Mucosa of rectum (tissue), 2 donors: ENCODE measurements around the gene TXN.

Experiments
- H3K27ac ChIP-seq, 2 donors: one replicate each; pipeline ENCODE4 v1.7.0; 2013; ENCODE audit warnings: inconsistent platforms in 2 of 2, low read depth in 2 of 2, low read length in 2 of 2
- H3K27me3 ChIP-seq, 2 donors: one replicate each; pipeline ENCODE4 v1.7.0; 2013; ENCODE audit warnings: low read length in 2 of 2; ENCODE audit not compliant: control insufficient read depth in 2 of 2, insufficient read depth in 2 of 2
- H3K36me3 ChIP-seq, 2 donors: one replicate each; pipeline ENCODE4 v1.7.0; 2013; ENCODE audit warnings: low read length in 2 of 2; ENCODE audit not compliant: control insufficient read depth in 2 of 2, insufficient read depth in 2 of 2
- H3K4me1 ChIP-seq, 2 donors: one replicate each; pipeline ENCODE4 v1.7.0; 2013; ENCODE audit warnings: low read length in 2 of 2, mild to moderate bottlenecking in 1 of 2; ENCODE audit not compliant: control insufficient read depth in 2 of 2, insufficient read depth in 2 of 2
- H3K4me3 ChIP-seq, 2 donors: one replicate each; pipeline ENCODE4 v1.7.0; 2013; ENCODE audit warnings: low read length in 2 of 2
- H3K9ac ChIP-seq, 2 donors: one replicate each; pipeline ENCODE4 v1.7.0; 2013; ENCODE audit warnings: low read length in 2 of 2, low read depth in 1 of 2, mild to moderate bottlenecking in 1 of 2
- H3K9me3 ChIP-seq, 2 donors: one replicate each; pipeline ENCODE4 v1.7.0; 2013; ENCODE audit warnings: low read length in 2 of 2; ENCODE audit not compliant: control insufficient read depth in 2 of 2
- donor health status: healthy.
- donor health status: Normal muscosa, but diverticular disease.

Gene TXN

GRCh38 chr9:110282739-110283081 is 26.4 kb upstream of the TXN start:
- H3K4me1 ChIP-seq = peaks cover 14% of the 10 kb centered on the region in 2 donors
- H3K9ac ChIP-seq = no peak overlapping the region
- no peaks in the 10 kb centered on the region for H3K36me3 ChIP-seq
- no peaks in the 10 kb centered on the region for H3K9me3 ChIP-seq
- peak overlapping the region; percentile 69 to 75 for H3K27ac ChIP-seq
- H3K4me3 ChIP-seq = no peak overlapping the region
- no peaks in the 10 kb centered on the region for H3K27me3 ChIP-seq

GRCh38 chr9:110282018-110282738 is 25.9 kb upstream of the TXN start:
- Histone ChIP-seq H3K4me3 (no peak overlapping the region), H3K27ac (peak overlapping the region; percentile 69 to 75), H3K36me3 (no peaks in the 10 kb centered on the region), H3K27me3 (no peaks in the 10 kb centered on the region), H3K9ac (no peak overlapping the region), H3K4me1 (peaks cover 14% of the 10 kb centered on the region in 2 donors), H3K9me3 (no peaks in the 10 kb centered on the region)

GRCh38 chr9:110278080-110278707 is 21.9 kb upstream of the TXN start:
- no peaks in the 10 kb centered on the region for H3K36me3 ChIP-seq

GRCh38 chr9:110276781-110277180 is 20.5 kb upstream of the TXN start:
- Histone ChIP-seq H3K4me1 (no peaks in the 10 kb centered on the region), H3K27ac (no peak overlapping the region), H3K9ac (no peak overlapping the region), H3K36me3 (no peaks in the 10 kb centered on the region), H3K4me3 (no peak overlapping the region), H3K27me3 (no peaks in the 10 kb centered on the region), H3K9me3 (no peaks in the 10 kb centered on the region)

More at GRCh38 chr9:110278080-110278707, 21.9 kb upstream of the TXN start:
- Histone ChIP-seq H3K9me3 (no peaks in the 10 kb centered on the region), H3K9ac (no peak overlapping the region), H3K4me3 (no peak overlapping the region), H3K27ac (no peak overlapping the region), H3K27me3 (no peaks in the 10 kb centered on the region), H3K4me1 (peaks cover 4 to 6% of the 10 kb centered on the region in 2 donors)

GRCh38 chr9:110270211-110270995 is 14.1 kb upstream of the TXN start:
- Histone ChIP-seq H3K4me1 (no peaks in the 10 kb centered on the region), H3K36me3 (no peaks in the 10 kb centered on the region), H3K27ac (no peak overlapping the region), H3K9ac (no peak overlapping the region), H3K4me3 (no peak overlapping the region), H3K9me3 (no peaks in the 10 kb centered on the region), H3K27me3 (no peaks in the 10 kb centered on the region)

GRCh38 chr9:110266795-110267194 is 10.5 kb upstream of the TXN start:
- Histone ChIP-seq H3K4me3 (no peak overlapping the region), H3K27me3 (no peaks in the 10 kb centered on the region), H3K36me3 (no peaks in the 10 kb centered on the region), H3K27ac (no peak overlapping the region), H3K4me1 (no peaks in the 10 kb centered on the region), H3K9ac (no peak overlapping the region), H3K9me3 (no peaks in the 10 kb centered on the region)

GRCh38 chr9:110261632-110262031 is 5.3 kb upstream of the TXN start:
- Histone ChIP-seq H3K4me1 (peaks cover 22 to 30% of the 10 kb centered on the region in 2 donors), H3K27me3 (no peaks in the 10 kb centered on the region), H3K27ac (no peak overlapping the region), H3K9ac (no peak overlapping the region), H3K36me3 (no peaks in the 10 kb centered on the region), H3K4me3 (no peak overlapping the region), H3K9me3 (no peaks in the 10 kb centered on the region)

- Histone ChIP-seq H3K27me3 (no peaks in the 10 kb centered on the region), H3K4me3 (no peak overlapping the region), H3K9me3 (no peaks in the 10 kb centered on the region), H3K27ac (no peak overlapping the region), H3K36me3 (no peaks in the 10 kb centered on the region), H3K9ac (no peak overlapping the region), H3K4me1 (peaks cover 22 to 30% of the 10 kb centered on the region in 2 donors)
Observed at GRCh38 chr9:110260911-110261310, 4.6 kb upstream of the TXN start.

- peak overlapping the region; percentile 82 to 96 for H3K27ac ChIP-seq
- H3K4me1 ChIP-seq = peaks cover 30 to 36% of the 10 kb centered on the region in 2 donors
- no peaks in the 10 kb centered on the region for H3K27me3 ChIP-seq
Observed at GRCh38 chr9:110259566-110259965, 3.3 kb upstream of the TXN start.

GRCh38 chr9:110258690-110259091 is 2.4 kb upstream of the TXN start:
- Histone ChIP-seq H3K9me3 (no peaks in the 10 kb centered on the region), H3K27ac (peak overlapping the region; percentile 82 to 96), H3K9ac (peak overlapping the region in 1 of 2 donors; percentile 28), H3K4me1 (peaks cover 34 to 45% of the 10 kb centered on the region in 2 donors), H3K27me3 (no peaks in the 10 kb centered on the region), H3K36me3 (no peaks in the 10 kb centered on the region), H3K4me3 (no peak overlapping the region)

More at GRCh38 chr9:110259566-110259965, 3.3 kb upstream of the TXN start:
- H3K9me3 ChIP-seq = no peaks in the 10 kb centered on the region
- no peaks in the 10 kb centered on the region for H3K36me3 ChIP-seq
- H3K4me3 ChIP-seq = no peak overlapping the region
- H3K9ac ChIP-seq = peak overlapping the region in 1 of 2 donors; percentile 28
